ENCODE results near the gene CAPNS2. TPM values are rescaled to one million over a fixed set of nuclear protein-coding genes. Genes with fewer than 3 reads are reported as not detected.

The CAPNS2 gene
- total RNA-seq, 2 experiments from 2014 or later: not detected

GRCh38 chr16:55543472-55543871, 23.0 kb upstream of the CAPNS2 start:
- intact Hi-C loops (cut with DNase I, micrococcal nuclease): no loop called here
- Histone ChIP-seq H3K9me3 (ENCODE audit: control insufficient read depth in 1 of 2, insufficient read depth in 1 of 2, low read length in 2 of 2) (no peaks in the 10 kb centered on the region), H3K4me1 (ENCODE audit: insufficient read depth, low read length) (no peaks in the 10 kb centered on the region), H3K27ac (ENCODE audit: low read depth in 1 of 2, low read length in 2 of 2) (no peak overlapping the region), H3K36me3 (ENCODE audit: insufficient read depth, low read length) (no peaks in the 10 kb centered on the region), H3K4me3 (ENCODE audit: low read length) (no peak overlapping the region), H3K27me3 (ENCODE audit: control insufficient read depth in 1 of 2, insufficient read depth in 2 of 2, low read length in 2 of 2) (no peaks in the 10 kb centered on the region)
- Mint-ChIP-seq H3K27me3 (no peaks in the 10 kb centered on the region), H3K9me3 (no peaks in the 10 kb centered on the region), H3K4me1 (ENCODE audit: low read depth) (no peaks in the 10 kb centered on the region), H3K4me3 (no peak overlapping the region), H3K36me3 (ENCODE audit: low read depth) (no peaks in the 10 kb centered on the region), H3K27ac (no peak overlapping the region)
- no peak for TF ChIP-seq CTCF (IDR thresholded peaks at IDR 0.05)
- CTCF ChIA-PET: no interaction called here
- DNase-seq: no peak
- no peak for ATAC-seq (ENCODE audit: poor library complexity)
- POLR2A ChIA-PET: no interaction called here

- peaks cover 5% of the 10 kb centered on the region for H3K27me3 Mint-ChIP-seq
- Histone ChIP-seq H3K36me3 (ENCODE audit: insufficient read depth, low read length) (no peaks in the 10 kb centered on the region), H3K4me3 (ENCODE audit: low read length) (no peak overlapping the region), H3K4me1 (ENCODE audit: insufficient read depth, low read length) (no peaks in the 10 kb centered on the region), H3K27ac (ENCODE audit: low read depth in 1 of 2, low read length in 2 of 2) (no peak overlapping the region), H3K27me3 (ENCODE audit: control insufficient read depth in 1 of 2, insufficient read depth in 2 of 2, low read length in 2 of 2) (no peaks in the 10 kb centered on the region), H3K9me3 (ENCODE audit: control insufficient read depth in 1 of 2, insufficient read depth in 1 of 2, low read length in 2 of 2) (peaks cover 0 to 4% of the 10 kb centered on the region in 2 experiments)
- no peak overlapping the region for H3K4me3 Mint-ChIP-seq
- H3K27ac Mint-ChIP-seq: no peak overlapping the region
- intact Hi-C loops (cut with DNase I, micrococcal nuclease): no loop called here
- no peaks in the 10 kb centered on the region for H3K9me3 Mint-ChIP-seq
- ChIA-PET POLR2A (no interaction called here), CTCF (no interaction called here)
- ATAC-seq (ENCODE audit: poor library complexity): no peak
- no peaks in the 10 kb centered on the region for H3K36me3 Mint-ChIP-seq (ENCODE audit: low read depth)
- no peak for DNase-seq
- H3K4me1 Mint-ChIP-seq (ENCODE audit: low read depth): no peaks in the 10 kb centered on the region
- no peak for TF ChIP-seq CTCF (IDR thresholded peaks at IDR 0.05)
Observed at GRCh38 chr16:55552621-55553020, 13.9 kb upstream of the CAPNS2 start.

GRCh38 chr16:55555436-55555835, 11.0 kb upstream of the CAPNS2 start:
- H3K27ac Mint-ChIP-seq: no peak overlapping the region
- intact Hi-C loops (cut with DNase I, micrococcal nuclease): no loop called here
- no peak for TF ChIP-seq CTCF (IDR thresholded peaks at IDR 0.05)
- H3K4me3 Mint-ChIP-seq: no peak overlapping the region
- Histone ChIP-seq H3K27me3 (ENCODE audit: control insufficient read depth in 1 of 2, insufficient read depth in 2 of 2, low read length in 2 of 2) (no peaks in the 10 kb centered on the region), H3K9me3 (ENCODE audit: control insufficient read depth in 1 of 2, insufficient read depth in 1 of 2, low read length in 2 of 2) (peaks cover 0 to 4% of the 10 kb centered on the region in 2 experiments), H3K4me1 (ENCODE audit: insufficient read depth, low read length) (no peaks in the 10 kb centered on the region), H3K36me3 (ENCODE audit: insufficient read depth, low read length) (no peaks in the 10 kb centered on the region), H3K27ac (ENCODE audit: low read depth in 1 of 2, low read length in 2 of 2) (no peak overlapping the region), H3K4me3 (ENCODE audit: low read length) (no peak overlapping the region)
- ChIA-PET POLR2A (no interaction called here), CTCF (no interaction called here)
- H3K4me1 Mint-ChIP-seq (ENCODE audit: low read depth): no peaks in the 10 kb centered on the region
- no peak for ATAC-seq (ENCODE audit: poor library complexity)
- no peaks in the 10 kb centered on the region for H3K9me3 Mint-ChIP-seq
- H3K36me3 Mint-ChIP-seq (ENCODE audit: low read depth): no peaks in the 10 kb centered on the region
- H3K27me3 Mint-ChIP-seq: peaks cover 5% of the 10 kb centered on the region
- DNase-seq: no peak
